ENCODE data around the gene ETDB.
"Not testable (repeated sequence)": the region's sequence is repeated elsewhere in the genome, so short reads cannot be mapped to it uniquely, and the experiment has no call there.

DNA sequence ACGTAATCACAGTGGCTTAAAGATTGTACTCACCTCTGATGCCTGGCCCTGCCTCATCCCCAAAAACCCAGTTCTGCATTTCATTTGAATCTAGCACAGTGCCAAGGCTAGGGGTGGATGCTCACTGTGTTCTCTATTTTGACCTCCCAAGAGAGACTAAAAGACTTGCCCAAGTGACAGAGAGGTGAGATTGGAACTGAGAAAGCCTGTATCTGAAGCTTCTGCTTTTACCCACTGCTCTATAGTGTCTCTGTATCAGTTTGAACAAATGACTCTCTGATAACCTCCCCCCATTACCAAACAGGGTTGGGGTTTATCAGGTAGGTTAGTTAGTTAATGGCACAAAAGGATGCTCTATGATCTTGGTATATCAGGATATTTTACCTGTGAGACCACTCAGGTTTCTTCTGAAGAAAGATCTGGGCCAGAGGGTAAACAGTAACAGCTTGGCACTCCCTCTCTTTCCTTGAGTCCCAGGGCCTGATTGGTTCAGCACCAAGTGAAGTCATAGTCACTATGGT lies at the start of gene ETDB:
- TF ChIP-seq, protein P1, sequence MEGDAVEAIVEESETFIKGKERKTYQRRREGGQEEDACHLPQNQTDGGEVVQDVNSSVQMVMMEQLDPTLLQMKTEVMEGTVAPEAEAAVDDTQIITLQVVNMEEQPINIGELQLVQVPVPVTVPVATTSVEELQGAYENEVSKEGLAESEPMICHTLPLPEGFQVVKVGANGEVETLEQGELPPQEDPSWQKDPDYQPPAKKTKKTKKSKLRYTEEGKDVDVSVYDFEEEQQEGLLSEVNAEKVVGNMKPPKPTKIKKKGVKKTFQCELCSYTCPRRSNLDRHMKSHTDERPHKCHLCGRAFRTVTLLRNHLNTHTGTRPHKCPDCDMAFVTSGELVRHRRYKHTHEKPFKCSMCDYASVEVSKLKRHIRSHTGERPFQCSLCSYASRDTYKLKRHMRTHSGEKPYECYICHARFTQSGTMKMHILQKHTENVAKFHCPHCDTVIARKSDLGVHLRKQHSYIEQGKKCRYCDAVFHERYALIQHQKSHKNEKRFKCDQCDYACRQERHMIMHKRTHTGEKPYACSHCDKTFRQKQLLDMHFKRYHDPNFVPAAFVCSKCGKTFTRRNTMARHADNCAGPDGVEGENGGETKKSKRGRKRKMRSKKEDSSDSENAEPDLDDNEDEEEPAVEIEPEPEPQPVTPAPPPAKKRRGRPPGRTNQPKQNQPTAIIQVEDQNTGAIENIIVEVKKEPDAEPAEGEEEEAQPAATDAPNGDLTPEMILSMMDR (IDR thresholded peaks at IDR 0.05): not testable (repeated sequence)
- not testable (repeated sequence) for TF ChIP-seq POLR2A (IDR thresholded peaks at IDR 0.05)
